ENCODE data around the gene RTN4RL2. TPM values are rescaled to one million over a fixed set of nuclear protein-coding genes. Genes with fewer than 3 reads are reported as not detected.

Gene RTN4RL2
- polyA plus RNA-seq, 1 donor from 2014 or later, result 0.66 TPM

DNA sequence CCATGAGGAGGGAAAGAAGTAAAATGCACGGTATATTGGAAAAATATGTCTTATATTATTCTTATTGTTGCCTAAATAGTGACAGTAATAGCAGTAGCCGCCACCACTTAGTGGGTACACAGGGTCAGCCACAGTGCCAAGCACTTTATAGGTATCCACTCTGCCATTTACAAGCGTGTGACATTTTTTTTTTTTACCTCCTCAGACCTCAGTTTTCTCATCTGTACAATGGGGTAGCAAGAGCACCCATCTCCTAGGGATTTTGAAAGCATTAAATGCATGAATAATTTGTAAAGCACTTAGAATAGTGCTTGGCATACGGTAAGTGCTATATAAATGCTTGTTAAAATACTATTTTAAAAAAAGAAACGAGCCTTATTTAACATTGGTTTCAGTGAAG lies 8.9 kb downstream of the RTN4RL2 start:
- H3K4me3 ChIP-seq (ENCODE audit: low read length), result no peak overlapping the region
- H3K36me3 ChIP-seq (ENCODE audit: insufficient read depth, low read length), result no peaks in the 10 kb centered on the region
- H3K9me3 ChIP-seq (ENCODE audit: low read length), result no peaks in the 10 kb centered on the region
- H3K27me3 ChIP-seq (ENCODE audit: insufficient read depth, low read depth, low read length), result no peaks in the 10 kb centered on the region
- TF ChIP-seq REST (IDR thresholded peaks at IDR 0.05; ENCODE audit: borderline replicate concordance) (no peak), RAD21 (conservative IDR thresholded peaks at IDR 0.05) (no peak), EP300 (conservative IDR thresholded peaks at IDR 0.05; ENCODE audit: poor library complexity, severe bottlenecking) (no peak), TAF1 (IDR thresholded peaks at IDR 0.05; ENCODE audit: low read depth) (no peak)
- no peak overlapping the region for H3K4me2 ChIP-seq (ENCODE audit: low read length)
- no peaks in the 10 kb centered on the region for H3K79me2 ChIP-seq (replicated peaks; ENCODE audit: insufficient read depth, low read length)
- H3F3A ChIP-seq (ENCODE audit: insufficient read depth, low read length, poor library complexity, severe bottlenecking), result no peaks in the 10 kb centered on the region
- H3K9me2 ChIP-seq (ENCODE audit: insufficient read depth, low read length), result no peaks in the 10 kb centered on the region
- no peak overlapping the region for H3K27ac ChIP-seq (ENCODE audit: low read length)
- no peaks in the 10 kb centered on the region for H4K20me1 ChIP-seq (ENCODE audit: insufficient read depth)
- no peak overlapping the region for H2AFZ ChIP-seq (ENCODE audit: low read depth, low read length)
- H3K9ac ChIP-seq (ENCODE audit: low read length), result no peak overlapping the region

DNA sequence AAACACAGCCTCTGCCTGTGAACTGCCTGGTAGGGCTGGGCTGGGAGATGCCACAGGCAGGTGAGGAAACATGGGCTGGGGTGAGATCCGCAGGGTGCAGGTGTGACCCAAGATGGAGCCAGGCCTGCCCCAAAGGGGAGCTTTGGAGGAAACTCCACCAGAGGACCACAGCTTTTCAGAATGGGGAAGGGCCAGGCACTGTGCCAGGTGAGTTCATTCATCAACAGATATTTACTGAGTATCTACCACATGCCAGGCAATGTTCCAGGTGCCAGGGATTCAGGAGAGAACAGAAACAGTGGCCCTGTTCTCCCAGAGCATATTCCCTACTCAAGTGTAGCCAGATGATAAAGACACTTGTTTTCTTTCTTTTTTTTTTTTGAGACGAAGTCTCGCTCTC lies 11.2 kb downstream of the RTN4RL2 start:
- H2AFZ ChIP-seq (ENCODE audit: low read depth, low read length), result no peak overlapping the region

More for the DNA sequence above, 11.2 kb downstream of the RTN4RL2 start:
- no peaks in the 10 kb centered on the region for H3K9me2 ChIP-seq (ENCODE audit: insufficient read depth, low read length)
- TF ChIP-seq MXI1 (conservative IDR thresholded peaks at IDR 0.05; ENCODE audit: poor library complexity, severe bottlenecking), result no peak
- TF ChIP-seq CTCF (IDR thresholded peaks at IDR 0.05; ENCODE audit: poor library complexity, severe bottlenecking), result no peak
- TF ChIP-seq POLR2AphosphoS5 (IDR thresholded peaks at IDR 0.05), result no peak
- no peak for TF ChIP-seq EP300 (conservative IDR thresholded peaks at IDR 0.05; ENCODE audit: poor library complexity, severe bottlenecking)
- no peak for TF ChIP-seq EZH2 (IDR thresholded peaks at IDR 0.05; ENCODE audit: borderline replicate concordance, insufficient read depth, low read length, poor library complexity, severe bottlenecking)
- TF ChIP-seq REST (IDR thresholded peaks at IDR 0.05; ENCODE audit: borderline replicate concordance), result no peak
- TF ChIP-seq SMC3 (conservative IDR thresholded peaks at IDR 0.05; ENCODE audit: poor library complexity), result no peak
- TF ChIP-seq TAF1 (IDR thresholded peaks at IDR 0.05; ENCODE audit: low read depth), result no peak
- TF ChIP-seq RAD21 (conservative IDR thresholded peaks at IDR 0.05), result no peak
- H4K20me1 ChIP-seq (ENCODE audit: insufficient read depth), result no peaks in the 10 kb centered on the region
- no peaks in the 10 kb centered on the region for H3F3A ChIP-seq (ENCODE audit: insufficient read depth, low read length, poor library complexity, severe bottlenecking)
- H3K9ac ChIP-seq (ENCODE audit: low read length), result no peak overlapping the region
- H3K4me3 ChIP-seq (ENCODE audit: low read length), result no peak overlapping the region
- H3K27ac ChIP-seq (ENCODE audit: low read length), result no peak overlapping the region
- H3K79me2 ChIP-seq (replicated peaks; ENCODE audit: insufficient read depth, low read length), result no peaks in the 10 kb centered on the region
- H3K27me3 ChIP-seq (ENCODE audit: insufficient read depth, low read depth, low read length), result peaks cover 5% of the 10 kb centered on the region
- H3K4me2 ChIP-seq (ENCODE audit: low read length), result no peak overlapping the region
- H3K9me3 ChIP-seq (ENCODE audit: low read length), result no peaks in the 10 kb centered on the region
- H3K36me3 ChIP-seq (ENCODE audit: insufficient read depth, low read length), result no peaks in the 10 kb centered on the region
